HEK293 (cell line): ENCODE results near the gene C12orf57.

ENCODE experiments used
- CTCF ChIA-PET: fragments of 350-600 bp; formaldehyde crosslinking; extraction: SDS; loops from one replicate; lab custom pipeline; 2021; ENCODE audit warnings: antibody characterized with exemption; lab: Yijun Ruan, JAX
- POLR2A ChIA-PET: fragments of 300-600 bp; formaldehyde crosslinking; extraction: SDS; loops from one replicate; lab custom pipeline; 2020; ENCODE audit warnings: antibody characterized with exemption, inconsistent platforms; lab: Yijun Ruan, JAX
- H3K27ac ChIP-seq: fragments of 200-500 bp; sonication (Bioruptor generic); 2 replicates; pipeline ENCODE4 v1.5.1; 2014; ENCODE audit warnings: low read depth, low read length, control low read depth, inconsistent platforms; ENCODE audit errors: extremely low read depth
- H3K36me3 ChIP-seq, 2 experiments: fragments of 200-500 bp in 1 of 2; sonication (Bioruptor generic) in 1 of 2; 1 replicate in 1 of 2; 2 replicates in 1 of 2; pipeline ENCODE4 v1.5.1; 2014 to 2017; ENCODE audit warnings: inconsistent platforms in 2 of 2, low read length in 2 of 2; ENCODE audit not compliant: control insufficient read depth in 2 of 2, insufficient read depth in 1 of 2
- H3K4me1 ChIP-seq: fragments of 200-500 bp; sonication (Bioruptor generic); 2 replicates; pipeline ENCODE4 v1.5.1; 2014; ENCODE audit warnings: mild to moderate bottlenecking, low read length, inconsistent platforms; ENCODE audit not compliant: control insufficient read depth, insufficient read depth
- H3K4me3 ChIP-seq: 2 replicates; pipeline ENCODE4 v1.5.1; 2011; ENCODE audit warnings: low read depth, mild to moderate bottlenecking, control low read depth, low read length, moderate library complexity
- H3K9me3 ChIP-seq: fragments of 200-500 bp; sonication (Bioruptor generic); 2 replicates; pipeline ENCODE4 v1.5.1; 2014; ENCODE audit warnings: low read depth, low read length, inconsistent platforms; ENCODE audit not compliant: control insufficient read depth, insufficient read depth
- ELK4 ChIP-seq: IDR thresholded peaks from 2 replicates; pipeline ENCODE4 v1.6.1; 2011; ENCODE audit warnings: mild to moderate bottlenecking, low read depth, low read length, borderline replicate concordance
- GLI4 ChIP-seq: fragments of 450-650 bp; formaldehyde crosslinking; IDR thresholded peaks from 2 replicates; pipeline ENCODE4 v1.5.1; 2016; ENCODE audit warnings: missing biosample characterization, missing genetic modification characterization
- GLIS2 ChIP-seq: fragments of 450-650 bp; formaldehyde crosslinking; IDR thresholded peaks from 2 replicates; pipeline ENCODE4 v1.5.1; 2016; ENCODE audit warnings: missing biosample characterization, missing genetic modification characterization
- IKZF3 ChIP-seq: fragments of 450-650 bp; IDR thresholded peaks from 2 replicates; pipeline ENCODE4 v1.5.0; 2018; ENCODE audit warnings: missing biosample characterization, mild to moderate bottlenecking, missing genetic modification characterization, moderate library complexity
- PRDM10 ChIP-seq: fragments of 450-650 bp; formaldehyde crosslinking; IDR thresholded peaks from 2 replicates; pipeline ENCODE4 v1.5.1; 2016; ENCODE audit warnings: missing biosample characterization, missing genetic modification characterization
- RBAK ChIP-seq: fragments of 450-650 bp; formaldehyde crosslinking; IDR thresholded peaks from 2 replicates; pipeline ENCODE4 v1.5.1; 2016; ENCODE audit warnings: missing biosample characterization, missing genetic modification characterization
- SALL2 ChIP-seq: fragments of 450-650 bp; formaldehyde crosslinking; IDR thresholded peaks from 2 replicates; pipeline ENCODE4 v1.5.0; 2017; ENCODE audit warnings: missing biosample characterization, mild to moderate bottlenecking, missing genetic modification characterization, borderline replicate concordance
- SP3 ChIP-seq: fragments of 450-650 bp; formaldehyde crosslinking; IDR thresholded peaks from 2 replicates; pipeline ENCODE4 v1.5.1; 2016; ENCODE audit warnings: missing biosample characterization, missing genetic modification characterization
- ZBTB1 ChIP-seq: fragments of 450-650 bp; formaldehyde crosslinking; IDR thresholded peaks from 2 replicates; pipeline ENCODE4 v1.5.1; 2016; ENCODE audit warnings: missing biosample characterization, missing genetic modification characterization
- ZBTB6 ChIP-seq: fragments of 450-650 bp; formaldehyde crosslinking; IDR thresholded peaks from 2 replicates; pipeline ENCODE4 v1.5.1; 2017; ENCODE audit warnings: missing biosample characterization, missing genetic modification characterization
- ZBTB7A ChIP-seq: fragments of 450-650 bp; formaldehyde crosslinking; IDR thresholded peaks from 2 replicates; pipeline ENCODE4 v1.5.1; 2016; ENCODE audit warnings: low read depth, missing biosample characterization, missing genetic modification characterization
- ZFP41 ChIP-seq: fragments of 450-650 bp; formaldehyde crosslinking; IDR thresholded peaks from 2 replicates; pipeline ENCODE4 v1.5.1; 2016; ENCODE audit warnings: missing biosample characterization, missing genetic modification characterization, borderline replicate concordance
- ZNF239 ChIP-seq: fragments of 450-650 bp; formaldehyde crosslinking; IDR thresholded peaks from 2 replicates; pipeline ENCODE4 v1.5.1; 2016; ENCODE audit warnings: missing biosample characterization, missing genetic modification characterization
- ZNF37A ChIP-seq: fragments of 450-650 bp; IDR thresholded peaks from 2 replicates; pipeline ENCODE4 v1.5.1; 2018; ENCODE audit warnings: missing biosample characterization, missing genetic modification characterization
- ZNF391 ChIP-seq: fragments of 450-650 bp; formaldehyde crosslinking; IDR thresholded peaks from 2 replicates; pipeline ENCODE4 v1.5.1; 2016; ENCODE audit warnings: low read depth, missing biosample characterization, missing genetic modification characterization, borderline replicate concordance
- ZNF394 ChIP-seq: fragments of 450-650 bp; formaldehyde crosslinking; IDR thresholded peaks from 2 replicates; pipeline ENCODE4 v1.5.1; 2016; ENCODE audit warnings: missing biosample characterization, missing genetic modification characterization, mild to moderate bottlenecking, moderate library complexity, borderline replicate concordance
- ZNF48 ChIP-seq: fragments of 450-650 bp; formaldehyde crosslinking; IDR thresholded peaks from 2 replicates; pipeline ENCODE4 v1.5.1; 2016; ENCODE audit warnings: missing biosample characterization, missing genetic modification characterization
- ZNF488 ChIP-seq: fragments of 450-650 bp; formaldehyde crosslinking; IDR thresholded peaks from 2 replicates; pipeline ENCODE4 v1.5.1; 2016; ENCODE audit warnings: missing biosample characterization, missing genetic modification characterization
- ZNF501 ChIP-seq: fragments of 450-650 bp; formaldehyde crosslinking; IDR thresholded peaks from 2 replicates; pipeline ENCODE4 v1.5.1; 2016; ENCODE audit warnings: missing biosample characterization, missing genetic modification characterization
- ZNF521 ChIP-seq: fragments of 450-650 bp; formaldehyde crosslinking; IDR thresholded peaks from 2 replicates; pipeline ENCODE4 v1.5.1; 2017; ENCODE audit warnings: missing biosample characterization, mild to moderate bottlenecking, missing genetic modification characterization
- ZNF580 ChIP-seq: fragments of 450-650 bp; formaldehyde crosslinking; IDR thresholded peaks from 2 replicates; pipeline ENCODE4 v1.5.1; 2016; ENCODE audit warnings: missing biosample characterization, missing genetic modification characterization
- ZNF623 ChIP-seq: fragments of 450-650 bp; formaldehyde crosslinking; IDR thresholded peaks from 2 replicates; pipeline ENCODE4 v1.5.1; 2016; ENCODE audit warnings: missing biosample characterization, missing genetic modification characterization
- ZNF629 ChIP-seq: fragments of 450-650 bp; formaldehyde crosslinking; IDR thresholded peaks from 2 replicates; pipeline ENCODE4 v1.5.1; 2017; ENCODE audit warnings: missing biosample characterization, missing genetic modification characterization
- ZNF639 ChIP-seq: fragments of 450-650 bp; formaldehyde crosslinking; IDR thresholded peaks from 2 replicates; pipeline ENCODE4 v1.5.1; 2016; ENCODE audit warnings: missing biosample characterization, missing genetic modification characterization
- ZNF670 ChIP-seq: fragments of 450-650 bp; formaldehyde crosslinking; IDR thresholded peaks from 2 replicates; pipeline ENCODE4 v1.5.1; 2016; ENCODE audit warnings: missing biosample characterization, missing genetic modification characterization, low read depth
- ZNF768 ChIP-seq: fragments of 450-650 bp; formaldehyde crosslinking; IDR thresholded peaks from 2 replicates; pipeline ENCODE4 v1.5.1; 2018; ENCODE audit warnings: missing biosample characterization, mild to moderate bottlenecking, missing genetic modification characterization
- ZNF791 ChIP-seq: fragments of 450-650 bp; formaldehyde crosslinking; IDR thresholded peaks from 2 replicates; pipeline ENCODE4 v1.5.1; 2016; ENCODE audit warnings: missing biosample characterization, missing genetic modification characterization

The C12orf57 gene

GRCh38 chr12:6899427-6899826, 44.4 kb upstream of the C12orf57 start:
- Histone ChIP-seq H3K27ac (no peak overlapping the region), H3K4me1 (peaks cover 13% of the 10 kb centered on the region; the same call in 1 of the 2 replicates), H3K36me3 (no peaks in the 10 kb centered on the region), H3K4me3 (no peak overlapping the region), H3K9me3 (no peaks in the 10 kb centered on the region)
- TF ChIP-seq ZNF391 (tag by site-specific recombination), result no peak
- no peak for TF ChIP-seq ZNF48 (tag by site-specific recombination)
- TF ChIP-seq ZFP41 (tag by site-specific recombination), result no peak
- TF ChIP-seq ZNF791, result no peak
- TF ChIP-seq ZNF37A (tag by site-specific recombination), result no peak
- TF ChIP-seq ZNF629 (tag by site-specific recombination), result no peak
- TF ChIP-seq ZNF580 (tag by site-specific recombination), result no peak
- TF ChIP-seq SALL2, result no peak
- ChIA-PET POLR2A (no interaction called here), CTCF (interaction anchor here (0.8 to 1.7 kb wide), 2 partner anchors 16 to 29 kb away, joined by 3 to 5 read pairs; no protein-coding TSS in a partner anchor)

- CTCF ChIA-PET, result interaction anchor here (1.7 kb wide), 1 partner anchor 30 kb away, joined by 5 read pairs; no protein-coding TSS in a partner anchor
- TF ChIP-seq ZNF670 (no peak), ZNF623 (tag by site-specific recombination) (no peak), ZBTB1 (tag by site-specific recombination) (no peak), ZNF239 (no peak), RBAK (tag by site-specific recombination) (no peak), ZNF521 (tag by site-specific recombination) (no peak), ZNF488 (tag by site-specific recombination) (no peak), ZNF768 (tag by site-specific recombination) (no peak), IKZF3 (no peak), ZNF639 (tag by site-specific recombination) (no peak), PRDM10 (tag by site-specific recombination) (no peak), ELK4 (no peak), GLIS2 (tag by site-specific recombination) (no peak), GLI4 (tag by site-specific recombination) (no peak), ZBTB7A (no peak), ZBTB6 (tag by site-specific recombination) (peak; percentile 47), ZNF791 (no peak), ZNF501 (tag by site-specific recombination) (no peak), ZNF394 (tag by site-specific recombination) (no peak), SP3 (tag by site-specific recombination) (no peak)
Observed at GRCh38 chr12:6899837-6900519, 43.8 kb upstream of the C12orf57 start.

More at GRCh38 chr12:6899837-6900519, 43.8 kb upstream of the C12orf57 start:
- Histone ChIP-seq H3K4me1 (peaks cover 13% of the 10 kb centered on the region; the same call in 1 of the 2 replicates), H3K4me3 (no peak overlapping the region), H3K27ac (no peak overlapping the region), H3K36me3 (no peaks in the 10 kb centered on the region), H3K9me3 (no peaks in the 10 kb centered on the region)
- POLR2A ChIA-PET, result no interaction called here
